HepG2 (cell line): ENCODE results near the gene SLC6A5. TPM values are rescaled to one million over a fixed set of nuclear protein-coding genes. Genes with fewer than 3 reads are reported as not detected.

Source experiments
- BORCS8-MEF2B ChIP-seq: sonication (generic); formaldehyde crosslinking; IDR thresholded peaks from 2 replicates; pipeline ENCODE4 v1.8.0; 2022; ENCODE audit warnings: mild to moderate bottlenecking, missing genetic modification reagents
- FOSL2 ChIP-seq: sonication (generic); formaldehyde crosslinking; IDR thresholded peaks from 2 replicates; pipeline ENCODE4 v1.4.0; 2020; ENCODE audit warnings: missing genetic modification reagents
- FOXK1 ChIP-seq: sonication (generic); formaldehyde crosslinking; IDR thresholded peaks from 2 replicates; pipeline ENCODE4 v1.4.0; 2020; ENCODE audit warnings: low read depth, missing genetic modification reagents, borderline replicate concordance
- KMT2B ChIP-seq: IDR thresholded peaks from 2 replicates; pipeline ENCODE4 v1.6.1; 2016; ENCODE audit warnings: missing genetic modification reagents, missing compliant biosample characterization
- PHF21A ChIP-seq: sonication (generic); formaldehyde crosslinking; IDR thresholded peaks from 2 replicates; pipeline ENCODE4 v1.5.0; 2020; ENCODE audit warnings: mild to moderate bottlenecking, missing genetic modification reagents
- PHF8 ChIP-seq: sonication (generic); formaldehyde crosslinking; IDR thresholded peaks from 2 replicates; pipeline ENCODE4 v1.5.0; 2020; ENCODE audit warnings: missing genetic modification reagents
- POGZ ChIP-seq: sonication (generic); formaldehyde crosslinking; IDR thresholded peaks from 2 replicates; pipeline ENCODE4 v1.4.0; 2020; ENCODE audit warnings: mild to moderate bottlenecking, missing genetic modification reagents
- POLR2G ChIP-seq: fragments of 200-400 bp; formaldehyde crosslinking; IDR thresholded peaks from 2 replicates; pipeline ENCODE4 v1.6.1; 2018; ENCODE audit warnings: mild to moderate bottlenecking, low read depth, low read length, moderate library complexity
- RAD21 ChIP-seq: fragments of 450-650 bp; formaldehyde crosslinking; IDR thresholded peaks from 2 replicates; pipeline ENCODE4 v1.5.0; 2020; ENCODE audit warnings: mild to moderate bottlenecking
- SATB2 ChIP-seq: sonication (generic); formaldehyde crosslinking; IDR thresholded peaks from 2 replicates; pipeline ENCODE4 v1.5.0; 2020; ENCODE audit warnings: missing genetic modification reagents
- SMAD9 ChIP-seq: sonication (generic); formaldehyde crosslinking; IDR thresholded peaks from 2 replicates; pipeline ENCODE4 v1.5.1; 2020; ENCODE audit warnings: mild to moderate bottlenecking, missing genetic modification reagents
- SPEN ChIP-seq: sonication (generic); formaldehyde crosslinking; IDR thresholded peaks from 2 replicates; pipeline ENCODE4 v1.5.1; 2020; ENCODE audit warnings: low read depth, mild to moderate bottlenecking, missing genetic modification reagents
- WIZ ChIP-seq: sonication (generic); formaldehyde crosslinking; IDR thresholded peaks from 2 replicates; pipeline ENCODE4 v1.5.1; 2020; ENCODE audit warnings: mild to moderate bottlenecking, missing genetic modification reagents
- ZFP36L1 ChIP-seq: sonication (generic); formaldehyde crosslinking; IDR thresholded peaks from 2 replicates; pipeline ENCODE4 v1.8.0; 2022; ENCODE audit warnings: mild to moderate bottlenecking, missing genetic modification reagents, moderate library complexity
- ZKSCAN8 ChIP-seq: IDR thresholded peaks from 2 replicates; pipeline ENCODE4 v1.6.1; 2016; ENCODE audit warnings: borderline replicate concordance, missing genetic modification reagents, missing compliant biosample characterization
- ZMYM2 ChIP-seq: sonication (generic); formaldehyde crosslinking; IDR thresholded peaks from 2 replicates; pipeline ENCODE4 v1.8.0; 2022; ENCODE audit warnings: mild to moderate bottlenecking, missing genetic modification reagents
- ZNF224 ChIP-seq: sonication (generic); formaldehyde crosslinking; IDR thresholded peaks from 2 replicates; pipeline ENCODE4 v1.5.0; 2020; ENCODE audit warnings: mild to moderate bottlenecking, missing genetic modification reagents
- ZNF33A ChIP-seq: sonication (generic); formaldehyde crosslinking; IDR thresholded peaks from 2 replicates; pipeline ENCODE4 v1.5.1; 2020; ENCODE audit warnings: missing genetic modification reagents, mild to moderate bottlenecking, moderate library complexity, borderline replicate concordance
- ZNF33B ChIP-seq: sonication (generic); formaldehyde crosslinking; IDR thresholded peaks from 2 replicates; pipeline ENCODE4 v1.5.1; 2020; ENCODE audit warnings: mild to moderate bottlenecking, missing genetic modification reagents
- ZNF788 ChIP-seq: sonication (generic); formaldehyde crosslinking; IDR thresholded peaks from 2 replicates; pipeline ENCODE4 v1.5.0; 2020; ENCODE audit warnings: mild to moderate bottlenecking, missing genetic modification reagents, borderline replicate concordance
- polyA plus RNA-seq, 8 experiments: library from polyadenylated mRNA; depleted of rRNA in 3 of 8; stranded (reverse) in 7 of 8; unstranded in 1 of 8; fragments of >200 nt; fragmentation: Illumina TruSeq in 4 of 8; extraction: Trizol in 4 of 8; gene quantifications; 2 replicates each; pipeline versions ENCODE4 v1.2.1 to v1.2.3, GENCODE V29; 2011 to 2016; ENCODE audit warnings: low read depth in 4 of 8, missing spikeins in 1 of 8, mixed read lengths in 1 of 8; ENCODE audit not compliant: insufficient read depth in 1 of 8
- total RNA-seq, 5 experiments: library from RNA; depleted of rRNA; stranded (reverse); fragments of >200 nt; fragmentation: Illumina TruSeq; extraction: Trizol; gene quantifications; 2 replicates each; pipeline ENCODE4 v1.2.3, GENCODE V29; 2016; ENCODE audit warnings: low read depth in 1 of 5
- TF ChIP-seq, protein P1 (sequence below): sonication (generic); formaldehyde crosslinking; IDR thresholded peaks from 2 replicates; pipeline ENCODE4 v1.5.0; 2020; ENCODE audit warnings: mild to moderate bottlenecking, missing genetic modification reagents, moderate library complexity
- TF ChIP-seq, protein P2 (sequence below): sonication (generic); formaldehyde crosslinking; IDR thresholded peaks from 2 replicates; pipeline ENCODE4 v1.4.0; 2020; ENCODE audit warnings: mild to moderate bottlenecking, missing genetic modification reagents
- TF ChIP-seq, protein P3 (sequence below): sonication (generic); formaldehyde crosslinking; IDR thresholded peaks from 2 replicates; pipeline ENCODE4 v1.8.0; 2022; ENCODE audit warnings: mild to moderate bottlenecking, missing genetic modification reagents; ENCODE audit not compliant: insufficient replicate concordance
- TF ChIP-seq, protein P4 (sequence below): sonication (generic); formaldehyde crosslinking; IDR thresholded peaks from 2 replicates; pipeline ENCODE4 v1.4.0; 2020; ENCODE audit warnings: mild to moderate bottlenecking, missing genetic modification reagents
- TF ChIP-seq, protein P5 (sequence below): sonication (generic); IDR thresholded peaks from 2 replicates; pipeline ENCODE4 v1.6.1; 2016; ENCODE audit warnings: low read depth, borderline replicate concordance

Gene SLC6A5
- total and polyA plus RNA-seq, 2 of the 13 experiments (the other 11 are each of a cell fraction or from before 2014, with no cell fraction given) = not detected

DNA sequence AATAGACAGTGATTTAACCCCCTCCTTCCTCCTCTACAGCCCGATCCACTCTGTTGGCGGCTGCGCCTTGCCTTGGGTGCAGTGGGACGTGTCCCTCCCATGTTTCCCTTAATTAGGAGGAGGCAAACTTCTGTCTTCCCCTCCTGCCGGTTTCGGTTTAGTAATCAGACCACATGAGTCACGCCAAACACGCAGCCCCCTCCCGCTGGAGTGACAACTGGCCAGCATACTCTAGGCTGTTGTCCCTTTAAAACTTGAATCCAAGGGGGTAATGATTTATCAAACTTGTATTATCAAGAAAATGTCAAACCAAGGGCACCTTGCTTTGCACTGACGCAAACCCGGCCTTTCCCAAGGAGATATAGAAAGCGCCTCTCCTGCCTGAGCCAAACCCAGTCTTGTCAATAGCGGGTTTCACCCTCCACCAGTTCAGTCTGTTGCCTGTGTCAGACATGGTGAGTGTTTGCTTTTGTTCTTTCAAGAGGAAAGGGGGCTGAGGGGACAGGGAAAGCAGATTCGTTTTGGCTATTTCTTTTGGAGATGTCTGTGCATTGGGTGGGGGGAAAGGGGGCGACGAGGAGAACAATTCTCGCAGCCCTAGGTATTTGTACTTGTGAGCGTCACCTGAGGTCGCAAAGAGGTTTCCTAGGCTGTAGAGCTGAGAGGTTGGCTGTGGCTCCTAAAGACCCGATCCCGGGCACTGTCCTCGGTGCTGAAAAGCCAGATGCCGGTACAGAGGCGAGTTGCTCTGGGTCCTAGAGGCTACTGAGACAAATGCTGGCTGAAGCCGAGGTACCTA is at the start of gene SLC6A5 (continued):
- TF ChIP-seq, protein P1, sequence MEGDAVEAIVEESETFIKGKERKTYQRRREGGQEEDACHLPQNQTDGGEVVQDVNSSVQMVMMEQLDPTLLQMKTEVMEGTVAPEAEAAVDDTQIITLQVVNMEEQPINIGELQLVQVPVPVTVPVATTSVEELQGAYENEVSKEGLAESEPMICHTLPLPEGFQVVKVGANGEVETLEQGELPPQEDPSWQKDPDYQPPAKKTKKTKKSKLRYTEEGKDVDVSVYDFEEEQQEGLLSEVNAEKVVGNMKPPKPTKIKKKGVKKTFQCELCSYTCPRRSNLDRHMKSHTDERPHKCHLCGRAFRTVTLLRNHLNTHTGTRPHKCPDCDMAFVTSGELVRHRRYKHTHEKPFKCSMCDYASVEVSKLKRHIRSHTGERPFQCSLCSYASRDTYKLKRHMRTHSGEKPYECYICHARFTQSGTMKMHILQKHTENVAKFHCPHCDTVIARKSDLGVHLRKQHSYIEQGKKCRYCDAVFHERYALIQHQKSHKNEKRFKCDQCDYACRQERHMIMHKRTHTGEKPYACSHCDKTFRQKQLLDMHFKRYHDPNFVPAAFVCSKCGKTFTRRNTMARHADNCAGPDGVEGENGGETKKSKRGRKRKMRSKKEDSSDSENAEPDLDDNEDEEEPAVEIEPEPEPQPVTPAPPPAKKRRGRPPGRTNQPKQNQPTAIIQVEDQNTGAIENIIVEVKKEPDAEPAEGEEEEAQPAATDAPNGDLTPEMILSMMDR (CRISPR knock-in tag) = no peak
- no peak for TF ChIP-seq SPEN
- TF ChIP-seq SMAD9 (CRISPR knock-in tag) = 0 out of 2 replicates have a peak, but pooled peaks have one; percentile 66
- no peak for TF ChIP-seq SATB2 (CRISPR knock-in tag)
- no peak for TF ChIP-seq ZNF33A (CRISPR knock-in tag)
- TF ChIP-seq, protein P2, sequence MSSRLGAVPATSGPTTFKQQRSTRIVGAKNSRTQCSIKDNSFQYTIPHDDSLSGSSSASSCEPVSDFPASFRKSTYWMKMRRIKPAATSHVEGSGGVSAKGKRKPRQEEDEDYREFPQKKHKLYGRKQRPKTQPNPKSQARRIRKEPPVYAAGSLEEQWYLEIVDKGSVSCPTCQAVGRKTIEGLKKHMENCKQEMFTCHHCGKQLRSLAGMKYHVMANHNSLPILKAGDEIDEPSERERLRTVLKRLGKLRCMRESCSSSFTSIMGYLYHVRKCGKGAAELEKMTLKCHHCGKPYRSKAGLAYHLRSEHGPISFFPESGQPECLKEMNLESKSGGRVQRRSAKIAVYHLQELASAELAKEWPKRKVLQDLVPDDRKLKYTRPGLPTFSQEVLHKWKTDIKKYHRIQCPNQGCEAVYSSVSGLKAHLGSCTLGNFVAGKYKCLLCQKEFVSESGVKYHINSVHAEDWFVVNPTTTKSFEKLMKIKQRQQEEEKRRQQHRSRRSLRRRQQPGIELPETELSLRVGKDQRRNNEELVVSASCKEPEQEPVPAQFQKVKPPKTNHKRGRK (CRISPR knock-in tag) = no peak
- TF ChIP-seq POLR2G = no peak
- no peak for TF ChIP-seq FOXK1
- TF ChIP-seq PHF8 (CRISPR knock-in tag) = no peak
- no peak for TF ChIP-seq ZKSCAN8 (CRISPR knock-in tag)
- TF ChIP-seq ZMYM2 (CRISPR knock-in tag) = no peak
- TF ChIP-seq, protein P3, sequence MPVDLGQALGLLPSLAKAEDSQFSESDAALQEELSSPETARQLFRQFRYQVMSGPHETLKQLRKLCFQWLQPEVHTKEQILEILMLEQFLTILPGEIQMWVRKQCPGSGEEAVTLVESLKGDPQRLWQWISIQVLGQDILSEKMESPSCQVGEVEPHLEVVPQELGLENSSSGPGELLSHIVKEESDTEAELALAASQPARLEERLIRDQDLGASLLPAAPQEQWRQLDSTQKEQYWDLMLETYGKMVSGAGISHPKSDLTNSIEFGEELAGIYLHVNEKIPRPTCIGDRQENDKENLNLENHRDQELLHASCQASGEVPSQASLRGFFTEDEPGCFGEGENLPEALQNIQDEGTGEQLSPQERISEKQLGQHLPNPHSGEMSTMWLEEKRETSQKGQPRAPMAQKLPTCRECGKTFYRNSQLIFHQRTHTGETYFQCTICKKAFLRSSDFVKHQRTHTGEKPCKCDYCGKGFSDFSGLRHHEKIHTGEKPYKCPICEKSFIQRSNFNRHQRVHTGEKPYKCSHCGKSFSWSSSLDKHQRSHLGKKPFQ (CRISPR knock-in tag) = no peak
- peak; percentile 97 for TF ChIP-seq WIZ
- no peak for TF ChIP-seq RAD21 (CRISPR knock-in tag)
- no peak for TF ChIP-seq ZFP36L1 (CRISPR knock-in tag)
- no peak for TF ChIP-seq ZNF224 (CRISPR knock-in tag)
- TF ChIP-seq BORCS8-MEF2B (CRISPR knock-in tag) = peak; percentile 82
- TF ChIP-seq, protein P4, sequence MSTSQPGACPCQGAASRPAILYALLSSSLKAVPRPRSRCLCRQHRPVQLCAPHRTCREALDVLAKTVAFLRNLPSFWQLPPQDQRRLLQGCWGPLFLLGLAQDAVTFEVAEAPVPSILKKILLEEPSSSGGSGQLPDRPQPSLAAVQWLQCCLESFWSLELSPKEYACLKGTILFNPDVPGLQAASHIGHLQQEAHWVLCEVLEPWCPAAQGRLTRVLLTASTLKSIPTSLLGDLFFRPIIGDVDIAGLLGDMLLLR = no peak
- TF ChIP-seq PHF21A (CRISPR knock-in tag) = no peak
- TF ChIP-seq KMT2B (CRISPR knock-in tag) = no peak
- no peak for TF ChIP-seq ZNF33B (CRISPR knock-in tag)
- TF ChIP-seq ZNF788 (CRISPR knock-in tag) = no peak
- TF ChIP-seq FOSL2 = no peak
- no peak for TF ChIP-seq POGZ (CRISPR knock-in tag)
- TF ChIP-seq, protein P5, sequence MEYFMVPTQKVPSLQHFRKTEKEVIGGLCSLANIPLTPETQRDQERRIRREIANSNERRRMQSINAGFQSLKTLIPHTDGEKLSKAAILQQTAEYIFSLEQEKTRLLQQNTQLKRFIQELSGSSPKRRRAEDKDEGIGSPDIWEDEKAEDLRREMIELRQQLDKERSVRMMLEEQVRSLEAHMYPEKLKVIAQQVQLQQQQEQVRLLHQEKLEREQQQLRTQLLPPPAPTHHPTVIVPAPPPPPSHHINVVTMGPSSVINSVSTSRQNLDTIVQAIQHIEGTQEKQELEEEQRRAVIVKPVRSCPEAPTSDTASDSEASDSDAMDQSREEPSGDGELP = no peak
